ENCODE measurements around the gene DDC.

DNA sequence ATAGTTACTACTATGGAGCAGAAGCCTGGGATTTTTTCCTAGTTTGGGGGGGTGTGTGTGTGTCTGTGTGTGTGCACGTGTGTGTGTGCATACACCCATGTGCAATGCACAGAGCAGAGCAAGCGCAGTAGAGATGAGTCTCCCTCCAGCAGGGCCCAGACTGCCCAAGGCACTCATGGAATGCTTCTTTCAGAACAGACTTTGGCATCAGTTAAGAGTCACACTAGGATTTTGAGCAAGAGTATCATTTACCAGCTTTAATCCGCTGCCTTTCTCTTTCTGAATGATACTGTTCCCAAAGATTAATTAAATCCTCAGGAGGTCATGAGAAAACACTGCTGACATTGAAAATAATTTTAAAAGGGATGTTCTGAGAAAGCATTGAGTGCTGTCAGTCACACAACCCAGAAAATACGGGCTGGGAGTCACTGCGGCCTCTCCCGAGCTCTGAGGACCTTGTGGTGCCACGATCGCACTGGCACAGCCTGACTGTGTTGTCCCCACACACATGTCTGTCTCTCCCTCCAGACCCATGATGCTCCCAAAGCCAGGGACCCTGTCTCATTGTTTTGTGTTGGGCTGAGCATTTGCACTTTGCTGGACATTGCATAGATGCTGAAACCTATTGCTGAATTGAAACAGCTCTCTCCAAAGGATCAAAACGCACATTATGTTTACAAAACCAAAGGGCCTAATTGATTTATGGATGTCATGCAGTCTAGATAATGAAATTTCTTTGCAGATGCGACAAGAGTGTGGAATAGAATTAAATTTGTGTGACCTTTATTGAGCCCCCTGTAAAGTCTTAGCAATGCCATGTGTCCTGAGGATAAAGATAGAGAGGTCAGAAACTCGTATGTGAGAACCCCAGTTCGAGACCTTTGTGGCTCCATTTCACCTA lies 60.3 kb downstream of the DDC start:
- TF ChIP-seq GLIS3 (CRISPR knock-in tag; IDR thresholded peaks at IDR 0.05) (no peak), ZFP3 (CRISPR knock-in tag; IDR thresholded peaks at IDR 0.05) (no peak), RARB (CRISPR knock-in tag; IDR thresholded peaks at IDR 0.05) (no peak), ISL1 (CRISPR knock-in tag; IDR thresholded peaks at IDR 0.05) (no peak), ZNF8 (CRISPR knock-in tag; IDR thresholded peaks at IDR 0.05) (no peak), ZNF565 (CRISPR knock-in tag; conservative IDR thresholded peaks at IDR 0.05; ENCODE audit: low read depth) (no peak), TCF4 (CRISPR knock-in tag; IDR thresholded peaks at IDR 0.05; ENCODE audit: borderline replicate concordance) (no peak), PPARA (CRISPR knock-in tag; IDR thresholded peaks at IDR 0.05; ENCODE audit: borderline replicate concordance) (no peak), SNAI2 (CRISPR knock-in tag; IDR thresholded peaks at IDR 0.05) (no peak), TOX (CRISPR knock-in tag; IDR thresholded peaks at IDR 0.05; ENCODE audit: borderline replicate concordance) (no peak)
- TF ChIP-seq, protein P1, sequence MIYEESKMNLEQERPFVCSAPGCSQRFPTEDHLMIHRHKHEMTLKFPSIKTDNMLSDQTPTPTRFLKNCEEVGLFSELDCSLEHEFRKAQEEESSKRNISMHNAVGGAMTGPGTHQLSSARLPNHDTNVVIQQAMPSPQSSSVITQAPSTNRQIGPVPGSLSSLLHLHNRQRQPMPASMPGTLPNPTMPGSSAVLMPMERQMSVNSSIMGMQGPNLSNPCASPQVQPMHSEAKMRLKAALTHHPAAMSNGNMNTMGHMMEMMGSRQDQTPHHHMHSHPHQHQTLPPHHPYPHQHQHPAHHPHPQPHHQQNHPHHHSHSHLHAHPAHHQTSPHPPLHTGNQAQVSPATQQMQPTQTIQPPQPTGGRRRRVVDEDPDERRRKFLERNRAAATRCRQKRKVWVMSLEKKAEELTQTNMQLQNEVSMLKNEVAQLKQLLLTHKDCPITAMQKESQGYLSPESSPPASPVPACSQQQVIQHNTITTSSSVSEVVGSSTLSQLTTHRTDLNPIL (CRISPR knock-in tag; IDR thresholded peaks at IDR 0.05; ENCODE audit: low read depth), result no peak
- TF ChIP-seq, protein P2, sequence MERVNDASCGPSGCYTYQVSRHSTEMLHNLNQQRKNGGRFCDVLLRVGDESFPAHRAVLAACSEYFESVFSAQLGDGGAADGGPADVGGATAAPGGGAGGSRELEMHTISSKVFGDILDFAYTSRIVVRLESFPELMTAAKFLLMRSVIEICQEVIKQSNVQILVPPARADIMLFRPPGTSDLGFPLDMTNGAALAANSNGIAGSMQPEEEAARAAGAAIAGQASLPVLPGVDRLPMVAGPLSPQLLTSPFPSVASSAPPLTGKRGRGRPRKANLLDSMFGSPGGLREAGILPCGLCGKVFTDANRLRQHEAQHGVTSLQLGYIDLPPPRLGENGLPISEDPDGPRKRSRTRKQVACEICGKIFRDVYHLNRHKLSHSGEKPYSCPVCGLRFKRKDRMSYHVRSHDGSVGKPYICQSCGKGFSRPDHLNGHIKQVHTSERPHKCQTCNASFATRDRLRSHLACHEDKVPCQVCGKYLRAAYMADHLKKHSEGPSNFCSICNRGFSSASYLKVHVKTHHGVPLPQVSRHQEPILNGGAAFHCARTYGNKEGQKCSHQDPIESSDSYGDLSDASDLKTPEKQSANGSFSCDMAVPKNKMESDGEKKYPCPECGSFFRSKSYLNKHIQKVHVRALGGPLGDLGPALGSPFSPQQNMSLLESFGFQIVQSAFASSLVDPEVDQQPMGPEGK (CRISPR knock-in tag; IDR thresholded peaks at IDR 0.05; ENCODE audit: borderline replicate concordance), result no peak
- TF ChIP-seq, protein P3, sequence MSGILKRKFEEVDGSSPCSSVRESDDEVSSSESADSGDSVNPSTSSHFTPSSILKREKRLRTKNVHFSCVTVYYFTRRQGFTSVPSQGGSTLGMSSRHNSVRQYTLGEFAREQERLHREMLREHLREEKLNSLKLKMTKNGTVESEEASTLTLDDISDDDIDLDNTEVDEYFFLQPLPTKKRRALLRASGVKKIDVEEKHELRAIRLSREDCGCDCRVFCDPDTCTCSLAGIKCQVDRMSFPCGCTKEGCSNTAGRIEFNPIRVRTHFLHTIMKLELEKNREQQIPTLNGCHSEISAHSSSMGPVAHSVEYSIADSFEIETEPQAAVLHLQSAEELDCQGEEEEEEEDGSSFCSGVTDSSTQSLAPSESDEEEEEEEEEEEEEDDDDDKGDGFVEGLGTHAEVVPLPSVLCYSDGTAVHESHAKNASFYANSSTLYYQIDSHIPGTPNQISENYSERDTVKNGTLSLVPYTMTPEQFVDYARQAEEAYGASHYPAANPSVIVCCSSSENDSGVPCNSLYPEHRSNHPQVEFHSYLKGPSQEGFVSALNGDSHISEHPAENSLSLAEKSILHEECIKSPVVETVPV (CRISPR knock-in tag; IDR thresholded peaks at IDR 0.05), result no peak
- TF ChIP-seq, protein P4, sequence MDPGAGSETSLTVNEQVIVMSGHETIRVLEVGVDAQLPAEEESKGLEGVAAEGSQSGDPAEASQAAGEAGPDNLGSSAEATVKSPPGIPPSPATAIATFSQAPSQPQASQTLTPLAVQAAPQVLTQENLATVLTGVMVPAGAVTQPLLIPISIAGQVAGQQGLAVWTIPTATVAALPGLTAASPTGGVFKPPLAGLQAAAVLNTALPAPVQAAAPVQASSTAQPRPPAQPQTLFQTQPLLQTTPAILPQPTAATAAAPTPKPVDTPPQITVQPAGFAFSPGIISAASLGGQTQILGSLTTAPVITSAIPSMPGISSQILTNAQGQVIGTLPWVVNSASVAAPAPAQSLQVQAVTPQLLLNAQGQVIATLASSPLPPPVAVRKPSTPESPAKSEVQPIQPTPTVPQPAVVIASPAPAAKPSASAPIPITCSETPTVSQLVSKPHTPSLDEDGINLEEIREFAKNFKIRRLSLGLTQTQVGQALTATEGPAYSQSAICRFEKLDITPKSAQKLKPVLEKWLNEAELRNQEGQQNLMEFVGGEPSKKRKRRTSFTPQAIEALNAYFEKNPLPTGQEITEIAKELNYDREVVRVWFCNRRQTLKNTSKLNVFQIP (CRISPR knock-in tag; IDR thresholded peaks at IDR 0.05; ENCODE audit: borderline replicate concordance, low read depth), result no peak
